Measurements from ENCODE around the gene ZBTB37.
A peak's percentile ranks its signal among the peaks of the same experiment; 100 is the strongest.
"Not testable (repeated sequence)": the region's sequence is repeated elsewhere in the genome, so short reads cannot be mapped to it uniquely, and the experiment has no call there.

DNA sequence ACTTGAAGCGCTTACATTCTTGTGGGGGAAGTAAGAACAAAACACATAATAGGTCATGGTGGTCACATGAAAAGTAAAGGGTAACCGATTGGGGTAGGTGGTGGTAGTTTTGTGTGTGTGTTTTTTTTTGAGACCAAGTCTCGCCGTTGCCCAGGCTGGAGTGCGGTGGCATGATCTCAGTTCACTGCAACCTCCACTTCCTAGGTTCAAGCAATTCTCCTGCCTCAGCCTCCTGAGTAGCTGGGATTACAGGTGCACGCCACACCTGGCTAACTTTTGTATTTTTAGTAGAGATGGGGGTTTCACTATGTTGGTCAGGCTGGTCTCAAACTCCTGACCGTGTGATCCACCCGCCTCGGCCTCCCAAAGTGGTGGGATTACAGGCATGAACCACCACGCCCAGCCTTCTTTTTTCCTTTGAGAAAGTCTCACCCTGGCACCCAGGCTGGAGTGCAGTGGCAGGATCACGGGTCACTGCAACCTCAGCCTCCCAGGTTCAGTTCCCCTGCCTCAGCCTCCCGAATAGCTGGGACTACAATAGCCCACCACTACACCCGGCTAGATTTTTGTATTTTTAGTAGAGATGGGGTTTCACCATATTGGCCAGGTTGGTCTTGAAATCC is 5.9 kb upstream of the ZBTB37 start:
- TF ChIP-seq, protein P1, sequence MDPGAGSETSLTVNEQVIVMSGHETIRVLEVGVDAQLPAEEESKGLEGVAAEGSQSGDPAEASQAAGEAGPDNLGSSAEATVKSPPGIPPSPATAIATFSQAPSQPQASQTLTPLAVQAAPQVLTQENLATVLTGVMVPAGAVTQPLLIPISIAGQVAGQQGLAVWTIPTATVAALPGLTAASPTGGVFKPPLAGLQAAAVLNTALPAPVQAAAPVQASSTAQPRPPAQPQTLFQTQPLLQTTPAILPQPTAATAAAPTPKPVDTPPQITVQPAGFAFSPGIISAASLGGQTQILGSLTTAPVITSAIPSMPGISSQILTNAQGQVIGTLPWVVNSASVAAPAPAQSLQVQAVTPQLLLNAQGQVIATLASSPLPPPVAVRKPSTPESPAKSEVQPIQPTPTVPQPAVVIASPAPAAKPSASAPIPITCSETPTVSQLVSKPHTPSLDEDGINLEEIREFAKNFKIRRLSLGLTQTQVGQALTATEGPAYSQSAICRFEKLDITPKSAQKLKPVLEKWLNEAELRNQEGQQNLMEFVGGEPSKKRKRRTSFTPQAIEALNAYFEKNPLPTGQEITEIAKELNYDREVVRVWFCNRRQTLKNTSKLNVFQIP (CRISPR knock-in tag; IDR thresholded peaks at IDR 0.05; ENCODE audit: borderline replicate concordance, low read depth) = not testable (repeated sequence)
- TF ChIP-seq ZC3H10 (CRISPR knock-in tag; IDR thresholded peaks at IDR 0.05); ZFP3 (CRISPR knock-in tag; IDR thresholded peaks at IDR 0.05); BACH2 (CRISPR knock-in tag; IDR thresholded peaks at IDR 0.05; ENCODE audit: borderline replicate concordance); OSR1 (CRISPR knock-in tag; IDR thresholded peaks at IDR 0.05); RARB (CRISPR knock-in tag; IDR thresholded peaks at IDR 0.05); PPARA (CRISPR knock-in tag; IDR thresholded peaks at IDR 0.05; ENCODE audit: borderline replicate concordance); SNAI2 (CRISPR knock-in tag; IDR thresholded peaks at IDR 0.05); ESRRG (CRISPR knock-in tag; IDR thresholded peaks at IDR 0.05); ZFP30 (CRISPR knock-in tag; IDR thresholded peaks at IDR 0.05): not testable (repeated sequence)
- TF ChIP-seq, protein P2, sequence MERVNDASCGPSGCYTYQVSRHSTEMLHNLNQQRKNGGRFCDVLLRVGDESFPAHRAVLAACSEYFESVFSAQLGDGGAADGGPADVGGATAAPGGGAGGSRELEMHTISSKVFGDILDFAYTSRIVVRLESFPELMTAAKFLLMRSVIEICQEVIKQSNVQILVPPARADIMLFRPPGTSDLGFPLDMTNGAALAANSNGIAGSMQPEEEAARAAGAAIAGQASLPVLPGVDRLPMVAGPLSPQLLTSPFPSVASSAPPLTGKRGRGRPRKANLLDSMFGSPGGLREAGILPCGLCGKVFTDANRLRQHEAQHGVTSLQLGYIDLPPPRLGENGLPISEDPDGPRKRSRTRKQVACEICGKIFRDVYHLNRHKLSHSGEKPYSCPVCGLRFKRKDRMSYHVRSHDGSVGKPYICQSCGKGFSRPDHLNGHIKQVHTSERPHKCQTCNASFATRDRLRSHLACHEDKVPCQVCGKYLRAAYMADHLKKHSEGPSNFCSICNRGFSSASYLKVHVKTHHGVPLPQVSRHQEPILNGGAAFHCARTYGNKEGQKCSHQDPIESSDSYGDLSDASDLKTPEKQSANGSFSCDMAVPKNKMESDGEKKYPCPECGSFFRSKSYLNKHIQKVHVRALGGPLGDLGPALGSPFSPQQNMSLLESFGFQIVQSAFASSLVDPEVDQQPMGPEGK (CRISPR knock-in tag; IDR thresholded peaks at IDR 0.05; ENCODE audit: borderline replicate concordance) = peak; percentile 48; the same call in 1 of the 2 replicates
- TF ChIP-seq, protein P3, sequence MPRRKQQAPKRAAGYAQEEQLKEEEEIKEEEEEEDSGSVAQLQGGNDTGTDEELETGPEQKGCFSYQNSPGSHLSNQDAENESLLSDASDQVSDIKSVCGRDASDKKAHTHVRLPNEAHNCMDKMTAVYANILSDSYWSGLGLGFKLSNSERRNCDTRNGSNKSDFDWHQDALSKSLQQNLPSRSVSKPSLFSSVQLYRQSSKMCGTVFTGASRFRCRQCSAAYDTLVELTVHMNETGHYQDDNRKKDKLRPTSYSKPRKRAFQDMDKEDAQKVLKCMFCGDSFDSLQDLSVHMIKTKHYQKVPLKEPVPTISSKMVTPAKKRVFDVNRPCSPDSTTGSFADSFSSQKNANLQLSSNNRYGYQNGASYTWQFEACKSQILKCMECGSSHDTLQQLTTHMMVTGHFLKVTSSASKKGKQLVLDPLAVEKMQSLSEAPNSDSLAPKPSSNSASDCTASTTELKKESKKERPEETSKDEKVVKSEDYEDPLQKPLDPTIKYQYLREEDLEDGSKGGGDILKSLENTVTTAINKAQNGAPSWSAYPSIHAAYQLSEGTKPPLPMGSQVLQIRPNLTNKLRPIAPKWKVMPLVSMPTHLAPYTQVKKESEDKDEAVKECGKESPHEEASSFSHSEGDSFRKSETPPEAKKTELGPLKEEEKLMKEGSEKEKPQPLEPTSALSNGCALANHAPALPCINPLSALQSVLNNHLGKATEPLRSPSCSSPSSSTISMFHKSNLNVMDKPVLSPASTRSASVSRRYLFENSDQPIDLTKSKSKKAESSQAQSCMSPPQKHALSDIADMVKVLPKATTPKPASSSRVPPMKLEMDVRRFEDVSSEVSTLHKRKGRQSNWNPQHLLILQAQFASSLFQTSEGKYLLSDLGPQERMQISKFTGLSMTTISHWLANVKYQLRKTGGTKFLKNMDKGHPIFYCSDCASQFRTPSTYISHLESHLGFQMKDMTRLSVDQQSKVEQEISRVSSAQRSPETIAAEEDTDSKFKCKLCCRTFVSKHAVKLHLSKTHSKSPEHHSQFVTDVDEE (CRISPR knock-in tag; IDR thresholded peaks at IDR 0.05) = not testable (repeated sequence)
- peak; percentile 5 for TF ChIP-seq TOX (CRISPR knock-in tag; IDR thresholded peaks at IDR 0.05; ENCODE audit: borderline replicate concordance)
